ENCODE measurements around the gene INPP4B. TPM values are rescaled to one million over a fixed set of nuclear protein-coding genes. Genes with fewer than 3 reads are reported as not detected.
A peak's percentile ranks its signal among the peaks of the same experiment; 100 is the strongest.

Gene INPP4B
- total RNA-seq, 1 experiment from 2014 or later = 14.3 TPM

- H3K79me2 ChIP-seq (ENCODE audit: insufficient read depth, low read length) = no peaks in the 10 kb centered on the region
- DNase-seq (ENCODE audit: low read depth, low spot score) (no peak), ATAC-seq (peak; percentile 64)
- H3K9me3 ChIP-seq (ENCODE audit: control insufficient read depth in 1 of 2, insufficient read depth in 1 of 2, low read depth in 1 of 2, low read length in 2 of 2) = no peaks in the 10 kb centered on the region
- intact Hi-C loops (cut with micrococcal nuclease) = no loop called here
- no peak overlapping the region for H2AFZ ChIP-seq (ENCODE audit: low read depth, low read length, poor library complexity, severe bottlenecking)
- no peak overlapping the region for H3K4me3 ChIP-seq (replicated peaks in 1 of 2; ENCODE audit: low read depth in 1 of 2, low read length in 2 of 2)
- no peaks in the 10 kb centered on the region for H3K9me2 ChIP-seq (ENCODE audit: insufficient read depth)
- peak overlapping the region; percentile 51 for H3K27ac ChIP-seq (ENCODE audit: low read depth, low read length)
- ChIA-PET POLR2A (interaction anchor here (1.0 kb wide), 1 partner anchor 66 kb away, joined by 3 read pairs; no protein-coding TSS in a partner anchor), CTCF (no interaction called here), RAD21 (ENCODE audit: low non-redundant PET in 1 of 2, low total read pairs in 2 of 2, uncharacterized antibody in 2 of 2, unreplicated experiment in 2 of 2) (no interaction called here)
- peak overlapping the region; percentile 50 for H3K4me2 ChIP-seq (ENCODE audit: low read length)
- TSS peak; percentile 50 for BruUV-seq (replicated peaks)
- H3K27me3 ChIP-seq (ENCODE audit: insufficient read depth, low read length) = no peaks in the 10 kb centered on the region
- H4K20me1 ChIP-seq (ENCODE audit: insufficient read depth) = no peaks in the 10 kb centered on the region
- no peak overlapping the region for H3K9ac ChIP-seq (ENCODE audit: low read length)
- H3K36me3 ChIP-seq (ENCODE audit: control insufficient read depth in 1 of 2, insufficient read depth in 2 of 2, low read length in 2 of 2) = no peaks in the 10 kb centered on the region
- no peak for TF ChIP-seq CTCF (IDR thresholded peaks at IDR 0.05 in 2 of 3, conservative IDR thresholded peaks at IDR 0.05 in 1 of 3; ENCODE audit: borderline replicate concordance in 1 of 3, insufficient read depth in 1 of 3, low read depth in 2 of 3, low read length in 2 of 3)
- H3K4me1 ChIP-seq (ENCODE audit: control insufficient read depth in 1 of 2, insufficient read depth in 2 of 2, low read length in 2 of 2) = peaks cover 29 to 31% of the 10 kb centered on the region in 2 experiments
Measured at GRCh38 chr4:142473960-142474338, 372.2 kb downstream of the INPP4B start.

- no TSS peak for BruUV-seq (replicated peaks)
- peaks cover 29 to 31% of the 10 kb centered on the region in 2 experiments for H3K4me1 ChIP-seq (ENCODE audit: control insufficient read depth in 1 of 2, insufficient read depth in 2 of 2, low read length in 2 of 2)
- no peak overlapping the region for H3K4me3 ChIP-seq (replicated peaks in 1 of 2; ENCODE audit: low read depth in 1 of 2, low read length in 2 of 2)
- no peaks in the 10 kb centered on the region for H3K36me3 ChIP-seq (ENCODE audit: control insufficient read depth in 1 of 2, insufficient read depth in 2 of 2, low read length in 2 of 2)
- intact Hi-C loops (cut with micrococcal nuclease) = no loop called here
- H3K9me2 ChIP-seq (ENCODE audit: insufficient read depth) = no peaks in the 10 kb centered on the region
- DNase-seq (ENCODE audit: low read depth, low spot score) (no peak), ATAC-seq (no peak)
- no peaks in the 10 kb centered on the region for H3K9me3 ChIP-seq (ENCODE audit: control insufficient read depth in 1 of 2, insufficient read depth in 1 of 2, low read depth in 1 of 2, low read length in 2 of 2)
- peak overlapping the region; percentile 50 for H3K4me2 ChIP-seq (ENCODE audit: low read length)
- no peaks in the 10 kb centered on the region for H4K20me1 ChIP-seq (ENCODE audit: insufficient read depth)
- H3K27me3 ChIP-seq (ENCODE audit: insufficient read depth, low read length) = no peaks in the 10 kb centered on the region
- H2AFZ ChIP-seq (ENCODE audit: low read depth, low read length, poor library complexity, severe bottlenecking) = no peak overlapping the region
- peak overlapping the region; percentile 51 for H3K27ac ChIP-seq (ENCODE audit: low read depth, low read length)
- ChIA-PET POLR2A (interaction anchor here (1.0 kb wide), 1 partner anchor 65 kb away, joined by 3 read pairs; no protein-coding TSS in a partner anchor), CTCF (no interaction called here), RAD21 (ENCODE audit: low non-redundant PET in 1 of 2, low total read pairs in 2 of 2, uncharacterized antibody in 2 of 2, unreplicated experiment in 2 of 2) (no interaction called here)
- no peak overlapping the region for H3K9ac ChIP-seq (ENCODE audit: low read length)
- no peaks in the 10 kb centered on the region for H3K79me2 ChIP-seq (ENCODE audit: insufficient read depth, low read length)
- TF ChIP-seq REST (IDR thresholded peaks at IDR 0.05; ENCODE audit: low read depth) = no peak
- TF ChIP-seq ELF1 (IDR thresholded peaks at IDR 0.05; ENCODE audit: borderline replicate concordance, low read depth) = no peak
- no peak for TF ChIP-seq EZH2 (IDR thresholded peaks at IDR 0.05)
- TF ChIP-seq EGR1 (IDR thresholded peaks at IDR 0.05; ENCODE audit: low read depth) = no peak
- no peak for TF ChIP-seq CBX3 (IDR thresholded peaks at IDR 0.05; ENCODE audit: low read depth)
- no peak for TF ChIP-seq SRF (IDR thresholded peaks at IDR 0.05; ENCODE audit: low read depth)
- no peak for TF ChIP-seq SIN3A (IDR thresholded peaks at IDR 0.05; ENCODE audit: low read depth)
- TF ChIP-seq JUND (IDR thresholded peaks at IDR 0.05) = no peak
- TF ChIP-seq FOSL1 (IDR thresholded peaks at IDR 0.05; ENCODE audit: low read depth) = no peak
- no peak for TF ChIP-seq CEBPB (IDR thresholded peaks at IDR 0.05; ENCODE audit: low read depth)
- no peak for TF ChIP-seq YY1 (IDR thresholded peaks at IDR 0.05; ENCODE audit: extremely low read depth, insufficient replicate concordance, low read depth, low read length)
Measured at GRCh38 chr4:142473218-142473959, 372.7 kb downstream of the INPP4B start.
